ENCODE data around the gene SHROOM3.

- TF ChIP-seq POLR2A (IDR thresholded peaks at IDR 0.05; ENCODE audit: low read length): no peak
- TF ChIP-seq GATA1 (IDR thresholded peaks at IDR 0.05; ENCODE audit: low read depth, low read length): no peak
Observed at GRCh38 chr4:76687746-76688448, 252.9 kb downstream of the SHROOM3 start.

Measured in erythroblast (primary cell).